CD4-positive, alpha-beta T cell treated with Interferon alpha-2 for 1 hour (primary cell): ENCODE data around the gene PIK3R3.
A peak's percentile ranks its signal among the peaks of the same experiment; 100 is the strongest.
"Not testable (repeated sequence)": the region's sequence is repeated elsewhere in the genome, so short reads cannot be mapped to it uniquely, and the experiment has no call there.

Source experiments
- DNase-seq, 2 donors: peaks; one replicate each; pipeline ENCODE4 v3.0.0-alpha.2; 2020 to 2022

Gene PIK3R3

GRCh38 chr1:46099215-46099614 lies 33.2 kb downstream of the PIK3R3 start:
- DNase-seq: no peak

GRCh38 chr1:46098027-46098712 lies 34.3 kb downstream of the PIK3R3 start:
- no peak for DNase-seq

GRCh38 chr1:46097149-46097472 lies 35.3 kb downstream of the PIK3R3 start:
- DNase-seq: no peak

- no peak for DNase-seq
Observed at GRCh38 chr1:46096269-46097148, 35.9 kb downstream of the PIK3R3 start.

GRCh38 chr1:46095110-46095509 lies 37.3 kb downstream of the PIK3R3 start:
- not testable (repeated sequence) for DNase-seq

GRCh38 chr1:46094471-46095005 lies 37.9 kb downstream of the PIK3R3 start:
- DNase-seq: no peak

GRCh38 chr1:46093832-46094231 lies 38.6 kb downstream of the PIK3R3 start:
- DNase-seq: not testable (repeated sequence)

GRCh38 chr1:46087891-46088290 lies 44.5 kb downstream of the PIK3R3 start:
- no peak for DNase-seq

GRCh38 chr1:46086576-46086975 lies 45.9 kb downstream of the PIK3R3 start:
- no peak for DNase-seq

GRCh38 chr1:46084553-46085451 lies 47.6 kb downstream of the PIK3R3 start:
- DNase-seq: no peak

GRCh38 chr1:46083579-46083978 lies 48.9 kb downstream of the PIK3R3 start:
- DNase-seq: no peak

- DNase-seq: no peak
Observed at GRCh38 chr1:46081619-46082018, 50.8 kb downstream of the PIK3R3 start.

- no peak for DNase-seq
Observed at GRCh38 chr1:46081206-46081605, 51.2 kb downstream of the PIK3R3 start.

- no peak for DNase-seq
Observed at GRCh38 chr1:46080257-46080656, 52.2 kb downstream of the PIK3R3 start.

- no peak for DNase-seq
Observed at GRCh38 chr1:46077644-46078043, 54.8 kb downstream of the PIK3R3 start.

- DNase-seq: no peak
Observed at GRCh38 chr1:46076343-46076742, 56.1 kb downstream of the PIK3R3 start.

GRCh38 chr1:46072975-46073374 lies 59.5 kb downstream of the PIK3R3 start:
- no peak for DNase-seq

- DNase-seq: no peak
Observed at GRCh38 chr1:46070164-46070814, 62.1 kb downstream of the PIK3R3 start.

- no peak for DNase-seq
Observed at GRCh38 chr1:46068525-46068924, 63.9 kb downstream of the PIK3R3 start.

- DNase-seq: no peak
Observed at GRCh38 chr1:46067652-46068051, 64.8 kb downstream of the PIK3R3 start.

- DNase-seq: peak in 1 of 2 donors; percentile 59
Observed at GRCh38 chr1:46065405-46065804, 67.0 kb downstream of the PIK3R3 start.

GRCh38 chr1:46064708-46065107 lies 67.7 kb downstream of the PIK3R3 start:
- DNase-seq: no peak
